OCI-LY7 (cell line): ENCODE results near the gene CD81. TPM values are rescaled to one million over a fixed set of nuclear protein-coding genes. Genes with fewer than 3 reads are reported as not detected.

Source experiments
- BruUV-seq: library from RNA; stranded (reverse); fragments of 400-500 nt; replicated peaks from 2 replicates; lab custom pipeline; 2021; lab: Mats Ljungman, UMichigan
- CTCF ChIA-PET: fragments of 300-600 bp; sonication (Branson Sonifier 250); formaldehyde crosslinking; loops from one replicate; lab custom pipeline; 2022; ENCODE audit warnings: antibody characterized with exemption; ENCODE audit not compliant: unreplicated experiment; lab: Charles Lee
- POLR2A ChIA-PET: fragments of 300-600 bp; sonication (Branson Sonifier 250); formaldehyde crosslinking; loops from one replicate; lab custom pipeline; 2022; ENCODE audit warnings: antibody characterized with exemption; lab: Charles Lee
- DNase-seq: peaks from one replicate; pipeline ENCODE4 v3.0.0-alpha.2; 2015; ENCODE audit warnings: low spot score
- H2AFZ ChIP-seq: fragments of 200-600 bp; sonication (generic), shearing (Covaris generic); 2 replicates; pipeline ENCODE4 v1.6.1; 2014; ENCODE audit warnings: mild to moderate bottlenecking, antibody characterized with exemption, low read length, moderate library complexity
- H3K27ac ChIP-seq: fragments of 200-600 bp; sonication (generic); 2 replicates; pipeline ENCODE4 v1.5.1; 2014; ENCODE audit warnings: mixed run types, low read depth, mild to moderate bottlenecking, moderate library complexity, low read length, inconsistent platforms; ENCODE audit not compliant: poor library complexity, severe bottlenecking
- H3K36me3 ChIP-seq: fragments of 200-600 bp; sonication (generic); 2 replicates; pipeline ENCODE4 v1.6.1; 2014; ENCODE audit warnings: mild to moderate bottlenecking, antibody characterized with exemption, low read length, moderate library complexity, mixed read lengths; ENCODE audit not compliant: insufficient read depth
- H3K4me1 ChIP-seq: fragments of 200-600 bp; sonication (generic); 2 replicates; pipeline ENCODE4 v1.5.1; 2014; ENCODE audit warnings: mild to moderate bottlenecking, low read length; ENCODE audit not compliant: insufficient read depth, poor library complexity, severe bottlenecking
- H3K4me2 ChIP-seq: fragments of 200-600 bp; sonication (generic); 2 replicates; pipeline ENCODE4 v1.6.1; 2014; ENCODE audit warnings: mild to moderate bottlenecking, low read length
- H3K4me3 ChIP-seq: fragments of 200-600 bp; sonication (generic); 2 replicates; pipeline ENCODE4 v1.5.1; 2014; ENCODE audit warnings: mild to moderate bottlenecking, low read depth, low read length; ENCODE audit not compliant: poor library complexity, severe bottlenecking
- H3K79me2 ChIP-seq: fragments of 200-600 bp; sonication (generic); 2 replicates; pipeline ENCODE4 v1.6.1; 2016; ENCODE audit warnings: low read depth, mild to moderate bottlenecking, low read length, moderate library complexity, mixed read lengths; ENCODE audit not compliant: insufficient read depth
- H3K9me2 ChIP-seq: fragments of 200-600 bp; sonication (generic); 2 replicates; pipeline ENCODE4 v1.6.1; 2016; ENCODE audit warnings: mild to moderate bottlenecking, low read length, mixed read lengths; ENCODE audit not compliant: insufficient read depth
- H3K9me3 ChIP-seq: fragments of 200-600 bp; sonication (generic); 2 replicates; pipeline ENCODE4 v1.6.1; 2014; ENCODE audit warnings: mild to moderate bottlenecking, mixed run types, low read length, mixed read lengths
- H4K20me1 ChIP-seq: fragments of 200-600 bp; sonication (generic); 2 replicates; pipeline ENCODE4 v1.6.1; 2014; ENCODE audit warnings: mild to moderate bottlenecking, antibody characterized with exemption, low read length, moderate library complexity, mixed read lengths; ENCODE audit not compliant: insufficient read depth
- EZH2phosphoT487 ChIP-seq: fragments of 200-600 bp; sonication (generic); IDR thresholded peaks from 2 replicates; pipeline ENCODE4 v1.6.1; 2018; ENCODE audit warnings: low read depth, borderline replicate concordance, mild to moderate bottlenecking, mixed run types, antibody characterized with exemption, low read length, moderate library complexity, mixed read lengths
- intact Hi-C: fragments of 100-400 bp; cut with micrococcal nuclease; formaldehyde crosslinking; loops from one replicate; pipeline ENCODE4 v1.10.0; 2022; ENCODE audit not compliant: unreplicated experiment
- total RNA-seq, 2 experiments: library from RNA; depleted of rRNA in 1 of 2; stranded (reverse); fragments of >200 nt in 1 of 2; shearing (Covaris generic) in 1 of 2; gene quantifications; 2 replicates each; pipeline ENCODE4 v1.2.3, GENCODE V29; 2014 to 2022
- TF ChIP-seq, protein P1 (sequence below): fragments of 200-600 bp; sonication (generic); conservative IDR thresholded peaks from 2 replicates; pipeline ENCODE4 v1.5.1; 2014; ENCODE audit warnings: mild to moderate bottlenecking, antibody characterized with exemption, low read length, moderate library complexity, mixed read lengths

CD81 gene
- total RNA-seq, 2 experiments from 2014 or later = 290 to 343 TPM

DNA sequence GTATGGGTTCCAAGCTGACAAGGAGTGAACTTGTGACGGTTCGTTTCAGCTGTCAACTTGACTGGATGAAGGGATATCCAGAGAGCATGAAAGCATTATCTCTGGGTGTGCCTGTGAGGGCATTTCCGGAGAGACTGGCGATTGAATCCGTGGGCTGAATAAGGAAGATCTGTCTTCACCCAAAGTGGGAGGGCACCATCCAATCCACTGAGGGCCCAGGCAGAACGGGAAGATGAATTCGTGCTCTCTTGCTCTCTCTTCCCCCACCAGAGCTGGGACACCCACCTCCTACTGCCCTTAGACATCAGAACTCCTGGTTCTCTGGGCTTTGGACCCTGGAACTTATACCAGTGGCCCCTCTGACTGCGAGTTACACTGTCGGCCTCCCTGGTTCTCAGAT, 15.5 kb upstream of the CD81 start:
- no TSS peak for BruUV-seq
- intact Hi-C loops = no loop called here

DNA sequence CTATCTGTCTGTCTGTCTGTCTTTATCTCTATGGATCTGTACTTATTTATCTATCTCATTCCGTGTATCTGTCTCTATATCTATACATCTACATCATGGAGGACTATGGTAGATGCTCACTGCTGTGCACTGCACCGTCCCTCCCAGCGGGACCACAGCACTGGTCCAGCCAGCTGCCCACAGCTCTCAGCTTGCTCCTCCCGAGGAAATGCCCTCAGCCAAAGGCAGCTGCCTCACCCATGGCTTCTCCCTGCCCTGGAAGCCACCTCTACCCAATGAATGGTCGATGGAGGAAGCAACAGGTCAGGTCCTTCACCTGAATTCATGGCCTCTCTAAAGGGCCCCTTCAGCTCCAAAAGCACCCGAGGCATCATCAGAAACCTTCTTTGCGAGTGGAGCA, 14.7 kb upstream of the CD81 start:
- H2AFZ ChIP-seq = no peak overlapping the region
- intact Hi-C loops = no loop called here
- TF ChIP-seq, protein P1, sequence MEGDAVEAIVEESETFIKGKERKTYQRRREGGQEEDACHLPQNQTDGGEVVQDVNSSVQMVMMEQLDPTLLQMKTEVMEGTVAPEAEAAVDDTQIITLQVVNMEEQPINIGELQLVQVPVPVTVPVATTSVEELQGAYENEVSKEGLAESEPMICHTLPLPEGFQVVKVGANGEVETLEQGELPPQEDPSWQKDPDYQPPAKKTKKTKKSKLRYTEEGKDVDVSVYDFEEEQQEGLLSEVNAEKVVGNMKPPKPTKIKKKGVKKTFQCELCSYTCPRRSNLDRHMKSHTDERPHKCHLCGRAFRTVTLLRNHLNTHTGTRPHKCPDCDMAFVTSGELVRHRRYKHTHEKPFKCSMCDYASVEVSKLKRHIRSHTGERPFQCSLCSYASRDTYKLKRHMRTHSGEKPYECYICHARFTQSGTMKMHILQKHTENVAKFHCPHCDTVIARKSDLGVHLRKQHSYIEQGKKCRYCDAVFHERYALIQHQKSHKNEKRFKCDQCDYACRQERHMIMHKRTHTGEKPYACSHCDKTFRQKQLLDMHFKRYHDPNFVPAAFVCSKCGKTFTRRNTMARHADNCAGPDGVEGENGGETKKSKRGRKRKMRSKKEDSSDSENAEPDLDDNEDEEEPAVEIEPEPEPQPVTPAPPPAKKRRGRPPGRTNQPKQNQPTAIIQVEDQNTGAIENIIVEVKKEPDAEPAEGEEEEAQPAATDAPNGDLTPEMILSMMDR = no peak
- no peak for TF ChIP-seq EZH2phosphoT487
- H3K4me3 ChIP-seq = no peak overlapping the region
- no peaks in the 10 kb centered on the region for H4K20me1 ChIP-seq
- DNase-seq = no peak
- H3K4me1 ChIP-seq = no peaks in the 10 kb centered on the region
- no peak overlapping the region for H3K4me2 ChIP-seq
- ChIA-PET CTCF (interaction anchor here (0.6 kb wide), 1 partner anchor 59 kb away, joined by 3 read pairs; no protein-coding TSS in a partner anchor), POLR2A (no interaction called here)
- BruUV-seq = no TSS peak
- no peaks in the 10 kb centered on the region for H3K9me2 ChIP-seq
- H3K79me2 ChIP-seq = no peaks in the 10 kb centered on the region
- no peaks in the 10 kb centered on the region for H3K36me3 ChIP-seq
- H3K9me3 ChIP-seq = no peaks in the 10 kb centered on the region
- H3K27ac ChIP-seq = no peak overlapping the region

More for the DNA sequence above, 15.5 kb upstream of the CD81 start:
- Histone ChIP-seq H3K4me1 (no peaks in the 10 kb centered on the region), H2AFZ (no peak overlapping the region), H3K9me2 (no peaks in the 10 kb centered on the region), H3K4me2 (no peak overlapping the region), H3K4me3 (no peak overlapping the region), H3K9me3 (no peaks in the 10 kb centered on the region), H4K20me1 (no peaks in the 10 kb centered on the region), H3K79me2 (no peaks in the 10 kb centered on the region), H3K36me3 (no peaks in the 10 kb centered on the region), H3K27ac (no peak overlapping the region)
- POLR2A ChIA-PET = no interaction called here
- TF ChIP-seq EZH2phosphoT487 = no peak
- TF ChIP-seq, protein P1 = no peak
- DNase-seq = no peak
- CTCF ChIA-PET = no interaction called here

DNA sequence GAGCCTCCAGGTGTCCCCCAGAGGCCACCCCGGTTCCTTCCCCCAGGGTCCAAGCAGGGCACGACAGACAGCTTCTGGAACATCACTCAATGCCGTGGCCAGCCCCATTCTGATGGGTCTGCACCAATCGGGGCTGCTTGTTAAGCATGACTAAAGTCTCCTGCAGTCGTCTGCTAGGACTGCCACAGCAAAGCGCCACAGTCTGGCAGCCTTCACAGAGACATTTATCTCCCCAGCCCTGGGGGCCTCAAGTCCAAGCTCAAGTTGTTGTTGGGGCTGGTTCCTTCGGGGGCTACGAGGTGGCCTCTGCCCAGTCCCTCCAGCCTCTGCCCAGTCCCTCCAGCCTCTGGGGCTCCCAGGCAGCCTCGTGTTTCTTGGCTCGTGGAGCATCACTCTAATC, 14.0 kb upstream of the CD81 start:
- no peaks in the 10 kb centered on the region for H3K4me1 ChIP-seq
- H3K79me2 ChIP-seq = no peaks in the 10 kb centered on the region
- H3K36me3 ChIP-seq = no peaks in the 10 kb centered on the region
- POLR2A ChIA-PET = no interaction called here
- no peak for DNase-seq
- no peaks in the 10 kb centered on the region for H3K9me3 ChIP-seq
- no peak overlapping the region for H2AFZ ChIP-seq
- TF ChIP-seq, protein P1 = no peak
- TF ChIP-seq EZH2phosphoT487 = no peak
- H3K27ac ChIP-seq = no peak overlapping the region
- H3K4me3 ChIP-seq = no peak overlapping the region
- BruUV-seq = no TSS peak
- intact Hi-C loops = no loop called here
- H4K20me1 ChIP-seq = no peaks in the 10 kb centered on the region
- no peak overlapping the region for H3K4me2 ChIP-seq
- CTCF ChIA-PET = no interaction called here
- H3K9me2 ChIP-seq = no peaks in the 10 kb centered on the region
